ENCODE results near the gene ELP4. TPM values are rescaled to one million over a fixed set of nuclear protein-coding genes. Genes with fewer than 3 reads are reported as not detected.

ELP4 gene
- total RNA-seq, 1 experiment from 2014 or later: 21.4 TPM

DNA sequence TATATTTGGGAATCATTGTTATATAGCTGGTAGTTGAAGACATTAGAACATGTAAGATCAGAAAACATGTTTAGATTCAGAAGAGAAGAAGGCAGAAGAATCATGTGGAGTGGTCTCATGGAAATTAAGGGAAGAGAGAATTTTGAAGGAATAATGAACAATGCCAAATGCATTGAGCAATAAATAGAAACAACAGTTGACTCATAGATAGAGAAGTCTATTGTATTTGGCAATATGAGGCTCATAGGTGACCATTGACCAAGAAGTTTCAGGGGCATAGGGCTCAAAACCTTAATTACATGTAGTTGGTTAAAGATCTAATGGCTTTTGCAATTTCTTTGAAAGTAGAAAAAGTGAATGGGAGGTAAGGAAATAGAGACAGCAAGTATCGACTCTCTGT, 177.7 kb downstream of the ELP4 start:
- no peak for DNase-seq (ENCODE audit: low read depth, low spot score)
- no peaks in the 10 kb centered on the region for H3K36me3 ChIP-seq (ENCODE audit: control insufficient read depth in 1 of 2, insufficient read depth in 2 of 2, low read length in 2 of 2)
- no peaks in the 10 kb centered on the region for H4K20me1 ChIP-seq (ENCODE audit: insufficient read depth)
- no peaks in the 10 kb centered on the region for H3K9me3 ChIP-seq (ENCODE audit: control insufficient read depth in 1 of 2, insufficient read depth in 1 of 2, low read depth in 1 of 2, low read length in 2 of 2)
- no peaks in the 10 kb centered on the region for H3K27me3 ChIP-seq (ENCODE audit: insufficient read depth, low read length)
- no peak overlapping the region for H3K4me2 ChIP-seq (ENCODE audit: low read length)
- BruUV-seq (replicated peaks): no TSS peak
- no peak for ATAC-seq
- RAD21 ChIA-PET (ENCODE audit: low non-redundant PET in 1 of 2, low total read pairs in 2 of 2, uncharacterized antibody in 2 of 2, unreplicated experiment in 2 of 2): no interaction called here
- TF ChIP-seq ZNF274 (IDR thresholded peaks at IDR 0.05; ENCODE audit: low read depth, low read length): no peak
- TF ChIP-seq SRF (IDR thresholded peaks at IDR 0.05; ENCODE audit: low read depth): no peak
- TF ChIP-seq, protein P1, sequence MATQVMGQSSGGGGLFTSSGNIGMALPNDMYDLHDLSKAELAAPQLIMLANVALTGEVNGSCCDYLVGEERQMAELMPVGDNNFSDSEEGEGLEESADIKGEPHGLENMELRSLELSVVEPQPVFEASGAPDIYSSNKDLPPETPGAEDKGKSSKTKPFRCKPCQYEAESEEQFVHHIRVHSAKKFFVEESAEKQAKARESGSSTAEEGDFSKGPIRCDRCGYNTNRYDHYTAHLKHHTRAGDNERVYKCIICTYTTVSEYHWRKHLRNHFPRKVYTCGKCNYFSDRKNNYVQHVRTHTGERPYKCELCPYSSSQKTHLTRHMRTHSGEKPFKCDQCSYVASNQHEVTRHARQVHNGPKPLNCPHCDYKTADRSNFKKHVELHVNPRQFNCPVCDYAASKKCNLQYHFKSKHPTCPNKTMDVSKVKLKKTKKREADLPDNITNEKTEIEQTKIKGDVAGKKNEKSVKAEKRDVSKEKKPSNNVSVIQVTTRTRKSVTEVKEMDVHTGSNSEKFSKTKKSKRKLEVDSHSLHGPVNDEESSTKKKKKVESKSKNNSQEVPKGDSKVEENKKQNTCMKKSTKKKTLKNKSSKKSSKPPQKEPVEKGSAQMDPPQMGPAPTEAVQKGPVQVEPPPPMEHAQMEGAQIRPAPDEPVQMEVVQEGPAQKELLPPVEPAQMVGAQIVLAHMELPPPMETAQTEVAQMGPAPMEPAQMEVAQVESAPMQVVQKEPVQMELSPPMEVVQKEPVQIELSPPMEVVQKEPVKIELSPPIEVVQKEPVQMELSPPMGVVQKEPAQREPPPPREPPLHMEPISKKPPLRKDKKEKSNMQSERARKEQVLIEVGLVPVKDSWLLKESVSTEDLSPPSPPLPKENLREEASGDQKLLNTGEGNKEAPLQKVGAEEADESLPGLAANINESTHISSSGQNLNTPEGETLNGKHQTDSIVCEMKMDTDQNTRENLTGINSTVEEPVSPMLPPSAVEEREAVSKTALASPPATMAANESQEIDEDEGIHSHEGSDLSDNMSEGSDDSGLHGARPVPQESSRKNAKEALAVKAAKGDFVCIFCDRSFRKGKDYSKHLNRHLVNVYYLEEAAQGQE (IDR thresholded peaks at IDR 0.05; ENCODE audit: low read depth): no peak
- no peak for TF ChIP-seq CBX3 (IDR thresholded peaks at IDR 0.05; ENCODE audit: low read depth)
- TF ChIP-seq, protein P2, sequence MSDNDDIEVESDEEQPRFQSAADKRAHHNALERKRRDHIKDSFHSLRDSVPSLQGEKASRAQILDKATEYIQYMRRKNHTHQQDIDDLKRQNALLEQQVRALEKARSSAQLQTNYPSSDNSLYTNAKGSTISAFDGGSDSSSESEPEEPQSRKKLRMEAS (IDR thresholded peaks at IDR 0.05): no peak
- no peak for TF ChIP-seq ELF1 (IDR thresholded peaks at IDR 0.05; ENCODE audit: borderline replicate concordance, low read depth)
- no peak for TF ChIP-seq YY1 (IDR thresholded peaks at IDR 0.05; ENCODE audit: extremely low read depth, insufficient replicate concordance, low read depth, low read length)
- TF ChIP-seq EZH2phosphoT487 (IDR thresholded peaks at IDR 0.05; ENCODE audit: borderline replicate concordance): no peak
- TF ChIP-seq, protein P3, sequence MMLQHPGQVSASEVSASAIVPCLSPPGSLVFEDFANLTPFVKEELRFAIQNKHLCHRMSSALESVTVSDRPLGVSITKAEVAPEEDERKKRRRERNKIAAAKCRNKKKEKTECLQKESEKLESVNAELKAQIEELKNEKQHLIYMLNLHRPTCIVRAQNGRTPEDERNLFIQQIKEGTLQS (IDR thresholded peaks at IDR 0.05): no peak
- TF ChIP-seq EZH2 (IDR thresholded peaks at IDR 0.05): no peak
- TF ChIP-seq POLR2AphosphoS5 (IDR thresholded peaks at IDR 0.05; ENCODE audit: low read depth, low read length): no peak
- TF ChIP-seq EGR1 (IDR thresholded peaks at IDR 0.05; ENCODE audit: low read depth): no peak
- no peak for TF ChIP-seq ZFX (IDR thresholded peaks at IDR 0.05)
- TF ChIP-seq TCF7L2 (IDR thresholded peaks at IDR 0.05; ENCODE audit: borderline replicate concordance, extremely low read depth, insufficient read depth, insufficient read length): no peak
- H3K9ac ChIP-seq (ENCODE audit: low read length): no peak overlapping the region
- CTCF ChIA-PET: no interaction called here
- no peaks in the 10 kb centered on the region for H3K9me2 ChIP-seq (ENCODE audit: insufficient read depth)
- no peak overlapping the region for H2AFZ ChIP-seq (ENCODE audit: low read depth, low read length, poor library complexity, severe bottlenecking)
- intact Hi-C loops (cut with micrococcal nuclease): no loop called here
- no peak overlapping the region for H3K27ac ChIP-seq (ENCODE audit: low read depth, low read length)
- no peaks in the 10 kb centered on the region for H3K79me2 ChIP-seq (ENCODE audit: insufficient read depth, low read length)
- POLR2A ChIA-PET: no interaction called here
- H3K4me3 ChIP-seq (replicated peaks in 1 of 2; ENCODE audit: low read depth in 1 of 2, low read length in 2 of 2): no peak overlapping the region
- H3K4me1 ChIP-seq (ENCODE audit: control insufficient read depth in 1 of 2, insufficient read depth in 2 of 2, low read length in 2 of 2): peaks cover 0 to 1% of the 10 kb centered on the region in 2 experiments; a peak in 2 of 4 replicates

Data from HCT116 (cell line).